Measurements from ENCODE around the gene EGFR.

DNA sequence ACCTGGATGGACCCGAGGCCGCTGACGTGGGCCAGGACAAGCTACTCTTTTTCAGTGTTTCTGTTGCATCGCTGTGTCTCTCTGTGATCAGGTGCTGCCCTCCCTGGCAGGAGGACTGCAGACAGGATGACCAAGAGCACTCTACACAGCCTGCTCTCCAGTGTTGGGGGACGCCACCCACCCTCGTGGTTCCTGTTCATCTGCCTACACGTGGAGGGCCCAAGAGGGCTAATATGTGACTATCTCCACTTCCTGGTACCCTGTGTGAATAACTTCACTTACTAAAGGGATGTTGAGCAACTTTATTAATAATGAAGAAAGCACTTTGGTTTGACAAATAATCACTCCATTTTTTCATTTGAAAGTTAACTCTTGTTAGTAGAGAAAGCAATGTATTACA lies 101.3 kb downstream of the EGFR start:
- TF ChIP-seq, protein P1, sequence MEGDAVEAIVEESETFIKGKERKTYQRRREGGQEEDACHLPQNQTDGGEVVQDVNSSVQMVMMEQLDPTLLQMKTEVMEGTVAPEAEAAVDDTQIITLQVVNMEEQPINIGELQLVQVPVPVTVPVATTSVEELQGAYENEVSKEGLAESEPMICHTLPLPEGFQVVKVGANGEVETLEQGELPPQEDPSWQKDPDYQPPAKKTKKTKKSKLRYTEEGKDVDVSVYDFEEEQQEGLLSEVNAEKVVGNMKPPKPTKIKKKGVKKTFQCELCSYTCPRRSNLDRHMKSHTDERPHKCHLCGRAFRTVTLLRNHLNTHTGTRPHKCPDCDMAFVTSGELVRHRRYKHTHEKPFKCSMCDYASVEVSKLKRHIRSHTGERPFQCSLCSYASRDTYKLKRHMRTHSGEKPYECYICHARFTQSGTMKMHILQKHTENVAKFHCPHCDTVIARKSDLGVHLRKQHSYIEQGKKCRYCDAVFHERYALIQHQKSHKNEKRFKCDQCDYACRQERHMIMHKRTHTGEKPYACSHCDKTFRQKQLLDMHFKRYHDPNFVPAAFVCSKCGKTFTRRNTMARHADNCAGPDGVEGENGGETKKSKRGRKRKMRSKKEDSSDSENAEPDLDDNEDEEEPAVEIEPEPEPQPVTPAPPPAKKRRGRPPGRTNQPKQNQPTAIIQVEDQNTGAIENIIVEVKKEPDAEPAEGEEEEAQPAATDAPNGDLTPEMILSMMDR (IDR thresholded peaks at IDR 0.05; ENCODE audit: low read length): no peak
- no peak for TF ChIP-seq EZH2phosphoT487 (IDR thresholded peaks at IDR 0.05; ENCODE audit: low read length)
